GM21423 (cell line): ENCODE measurements around the gene CLEC4E.
"Not testable (repeated sequence)": the region's sequence is repeated elsewhere in the genome, so short reads cannot be mapped to it uniquely, and the experiment has no call there.

Experiments used
- ATAC-seq: cut with Tn5 transposase; IDR thresholded peaks from one replicate; pipeline ENCODE4 v1.9.1; 2021; ENCODE audit warnings: mild to moderate bottlenecking, moderate library complexity; ENCODE audit not compliant: unreplicated experiment

Gene CLEC4E, protein sequence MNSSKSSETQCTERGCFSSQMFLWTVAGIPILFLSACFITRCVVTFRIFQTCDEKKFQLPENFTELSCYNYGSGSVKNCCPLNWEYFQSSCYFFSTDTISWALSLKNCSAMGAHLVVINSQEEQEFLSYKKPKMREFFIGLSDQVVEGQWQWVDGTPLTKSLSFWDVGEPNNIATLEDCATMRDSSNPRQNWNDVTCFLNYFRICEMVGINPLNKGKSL

DNA sequence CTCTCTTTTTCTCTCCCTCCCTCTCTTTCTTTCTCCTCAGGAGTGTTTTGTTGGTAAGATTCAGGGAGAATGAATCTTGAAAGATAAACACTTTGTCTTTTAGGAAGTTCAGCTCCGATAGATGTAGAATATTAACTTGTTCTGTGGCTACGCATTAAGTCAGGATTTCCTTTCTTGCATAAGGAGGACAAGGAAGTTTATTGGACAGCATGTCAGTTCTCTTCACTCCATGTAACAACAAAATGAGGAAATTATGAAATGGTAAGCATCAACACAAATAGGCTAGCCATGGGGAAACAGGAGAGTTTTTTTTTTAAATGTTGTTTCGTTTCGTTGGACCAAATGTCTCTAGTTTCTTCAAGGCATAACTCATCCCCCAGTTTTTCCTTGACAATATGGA lies at the start of gene CLEC4E:
TSS of gene CLEC4E (minus strand) at position 75 of the 400 bp plus-strand sequence. CDS start 108 bp downstream, outside the sequence.
- ATAC-seq, result not testable (repeated sequence)

DNA sequence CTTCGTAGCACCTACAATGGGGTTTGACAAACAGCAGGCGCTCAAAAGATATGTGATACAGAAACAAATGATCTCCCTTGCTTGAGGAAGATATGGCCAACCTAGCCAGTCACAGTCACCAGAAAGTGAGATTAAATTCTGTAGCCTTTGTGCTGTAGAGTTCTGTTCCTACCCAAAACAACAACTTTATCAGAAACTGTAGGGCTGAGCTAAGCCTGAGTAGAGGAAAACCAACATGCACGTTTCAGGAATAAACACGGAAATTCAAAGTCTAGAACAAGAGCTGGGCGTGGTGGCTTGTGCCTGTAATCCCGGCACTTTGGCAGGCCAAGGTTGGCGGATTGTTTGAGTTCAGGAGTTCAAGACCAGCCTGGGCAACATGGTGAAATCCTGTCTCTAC lies 49.0 kb upstream of the CLEC4E start:
- no peak for ATAC-seq

DNA sequence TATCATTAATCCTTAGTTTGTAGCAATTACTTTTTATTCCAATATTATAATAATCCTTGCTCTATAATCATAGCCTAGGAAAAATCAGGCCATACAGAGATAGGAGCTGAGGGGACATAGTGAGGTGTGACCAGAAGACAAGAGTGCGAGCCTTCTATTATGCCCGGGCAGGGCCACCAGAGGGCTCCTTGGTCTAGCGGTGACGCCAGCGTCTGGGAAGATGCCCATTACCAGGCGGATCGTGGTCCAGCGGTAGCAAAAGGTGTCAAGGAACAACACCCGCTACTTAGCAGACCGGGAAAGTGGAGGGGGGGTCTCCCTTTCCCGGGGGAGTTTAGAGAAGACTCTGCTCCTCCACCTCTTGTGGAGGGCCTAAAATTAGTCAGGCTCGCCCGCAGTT lies 43.8 kb upstream of the CLEC4E start:
- ATAC-seq, result not testable (repeated sequence)

GRCh38 chr12:8584004-8584403 lies 43.3 kb upstream of the CLEC4E start:
- no peak for ATAC-seq

DNA sequence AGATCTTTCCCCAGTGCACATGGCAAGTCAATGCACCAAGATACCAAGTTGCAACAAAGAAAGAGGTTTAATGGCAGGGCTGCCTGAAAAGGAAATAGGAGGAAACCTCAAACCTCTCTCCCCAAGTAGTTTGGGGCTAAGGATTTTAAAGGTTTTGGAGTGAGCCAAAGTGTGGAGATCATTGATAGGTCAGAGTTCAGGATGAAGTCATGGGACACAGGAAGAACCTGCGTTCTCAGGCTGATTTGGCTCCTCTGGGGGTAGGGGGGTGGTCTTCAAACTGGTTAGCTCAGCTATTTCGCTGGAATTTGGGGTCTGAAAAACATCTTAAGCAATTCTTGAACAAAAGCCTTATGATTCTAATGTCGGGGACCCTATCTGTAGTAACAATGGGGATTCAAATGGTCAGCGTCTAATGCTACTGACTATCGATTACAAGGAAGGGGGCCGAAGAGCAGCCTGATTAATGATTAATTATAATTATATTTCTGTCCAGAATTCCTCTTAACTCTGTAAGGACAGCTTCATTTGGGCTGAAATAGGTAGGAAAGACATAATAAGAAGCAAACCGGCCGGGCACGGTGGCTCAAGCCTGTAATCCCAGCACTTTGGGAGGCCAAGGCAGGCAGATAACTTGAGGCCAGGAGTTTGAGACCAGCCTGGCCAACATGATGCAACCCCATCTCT lies 40.5 kb upstream of the CLEC4E start:
- no peak for ATAC-seq

GRCh38 chr12:8577879-8578278 lies 37.2 kb upstream of the CLEC4E start:
- no peak for ATAC-seq

DNA sequence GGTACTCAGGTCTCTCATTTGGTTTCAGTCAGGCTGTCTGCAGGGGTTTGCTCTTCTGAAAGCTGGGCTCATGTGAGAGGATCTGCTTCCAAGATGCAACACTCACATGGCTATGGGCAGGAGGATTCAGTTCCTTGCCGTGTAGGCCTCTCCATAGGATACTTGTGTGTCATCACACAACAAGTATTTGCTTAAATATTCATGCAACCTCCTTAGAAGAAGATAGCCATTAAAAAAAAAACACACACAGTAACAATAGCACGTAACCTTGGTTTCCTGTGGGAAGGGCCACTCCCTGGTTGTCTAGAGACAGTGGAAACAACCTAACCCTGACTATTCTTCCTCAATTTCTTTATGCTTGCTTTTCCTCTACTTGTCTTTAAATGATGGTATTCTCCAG lies 31.8 kb upstream of the CLEC4E start:
- no peak for ATAC-seq

DNA sequence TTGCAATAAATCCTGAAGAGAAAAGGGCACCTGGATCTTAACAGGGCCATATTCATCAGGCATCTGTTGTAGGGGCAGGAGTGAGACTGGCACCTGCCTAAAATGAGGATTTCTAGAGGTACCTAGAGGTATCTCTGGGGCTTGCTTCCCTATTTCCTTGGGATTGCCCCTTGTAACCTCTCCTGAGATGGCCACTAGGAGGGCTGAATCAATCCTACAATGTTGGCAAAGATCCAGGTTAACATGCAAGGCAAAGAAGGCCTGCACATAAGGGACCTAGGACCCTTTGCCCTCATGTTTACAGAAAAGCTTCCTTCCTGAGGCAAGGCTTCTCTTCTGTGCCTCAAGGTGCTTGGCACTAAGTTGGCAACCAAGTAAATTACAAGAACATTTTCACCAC lies 25.8 kb upstream of the CLEC4E start:
- ATAC-seq, result no peak

DNA sequence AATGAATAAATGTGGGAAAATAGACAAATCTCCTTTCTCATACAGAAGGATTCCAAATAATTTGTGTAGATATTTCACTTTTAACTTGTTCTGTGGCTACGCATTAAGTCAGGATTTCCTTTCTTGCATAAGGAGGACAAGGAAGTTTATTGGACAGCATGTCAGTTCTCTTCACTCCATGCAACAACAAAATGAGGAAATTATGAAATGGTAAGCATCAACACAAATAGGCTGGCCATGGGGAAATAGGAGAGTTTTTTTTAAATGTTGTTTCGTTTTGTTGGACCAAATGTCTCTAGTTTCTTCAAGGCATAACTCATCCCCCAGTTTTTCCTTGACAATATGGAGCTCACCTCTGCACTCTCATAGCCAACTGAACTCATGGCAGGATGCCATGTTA lies 25.3 kb upstream of the CLEC4E start:
- not testable (repeated sequence) for ATAC-seq

GRCh38 chr12:8564656-8565055 lies 24.0 kb upstream of the CLEC4E start:
- ATAC-seq, result no peak

- ATAC-seq, result no peak
Measured at GRCh38 chr12:8563356-8563755, 22.7 kb upstream of the CLEC4E start.

DNA sequence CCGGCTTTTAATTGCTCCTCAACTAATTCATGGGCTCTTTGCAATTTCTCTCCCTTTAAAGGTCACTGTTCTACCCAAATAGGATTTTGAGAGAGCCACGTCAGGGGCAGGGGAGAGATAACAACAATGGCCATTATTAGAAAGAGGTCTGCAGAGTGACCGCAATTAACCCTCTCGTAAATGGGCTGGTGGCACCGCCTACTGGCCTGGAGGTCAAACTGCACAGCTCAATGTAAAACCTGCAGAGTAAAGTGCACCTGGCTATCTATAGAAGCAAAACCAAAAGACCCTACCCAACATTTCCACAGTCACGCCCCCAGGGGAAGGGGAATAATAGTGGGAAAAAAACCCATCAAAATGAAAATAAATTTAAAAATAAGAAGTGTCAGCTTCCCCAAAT lies 21.6 kb upstream of the CLEC4E start:
- ATAC-seq, result no peak

DNA sequence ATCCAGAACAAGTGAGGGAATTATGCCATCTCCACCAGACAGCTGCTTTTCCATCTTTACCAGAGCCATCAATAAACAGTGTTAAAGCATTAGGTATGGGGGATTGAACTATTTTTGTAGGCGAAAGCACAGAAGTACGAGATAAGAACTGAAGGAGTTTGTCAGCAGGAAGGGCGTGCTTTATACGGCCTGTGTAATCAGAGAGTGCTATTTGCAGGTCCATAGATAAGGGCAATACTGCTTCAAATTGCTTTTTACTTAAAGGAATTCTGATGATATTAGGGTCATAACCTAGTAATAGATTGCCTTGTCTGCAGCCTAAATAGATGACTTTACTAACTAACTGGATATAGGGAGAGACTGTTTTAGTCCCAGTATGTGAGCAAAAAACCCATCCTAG lies 20.3 kb upstream of the CLEC4E start:
- ATAC-seq, result no peak

DNA sequence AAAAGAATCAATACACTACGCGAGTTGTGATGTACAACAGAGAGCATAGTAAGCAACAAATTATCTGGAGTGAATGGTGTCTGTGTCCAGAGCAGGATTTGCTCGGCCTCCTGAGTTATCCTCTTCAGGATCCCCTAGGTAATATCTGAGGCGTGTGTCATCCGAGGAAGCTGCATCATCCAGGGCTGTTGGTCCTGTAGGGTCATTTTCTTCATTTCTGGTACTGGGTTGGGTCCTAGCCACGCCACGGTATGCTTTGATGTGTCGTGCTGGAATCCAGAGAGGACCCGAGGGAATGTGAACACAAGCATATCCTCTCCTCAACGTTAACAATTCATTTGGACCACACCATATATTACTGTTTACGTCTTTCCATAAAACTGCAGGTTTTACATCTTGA lies 19.0 kb upstream of the CLEC4E start:
- no peak for ATAC-seq

GRCh38 chr12:8556531-8557097 lies 15.9 kb upstream of the CLEC4E start:
- ATAC-seq, result no peak

GRCh38 chr12:8554451-8555195 lies 13.9 kb upstream of the CLEC4E start:
- ATAC-seq, result no peak

- no peak for ATAC-seq
Measured at GRCh38 chr12:8553088-8553627, 12.5 kb upstream of the CLEC4E start.

GRCh38 chr12:8549381-8549780 lies 8.7 kb upstream of the CLEC4E start:
- ATAC-seq, result no peak

DNA sequence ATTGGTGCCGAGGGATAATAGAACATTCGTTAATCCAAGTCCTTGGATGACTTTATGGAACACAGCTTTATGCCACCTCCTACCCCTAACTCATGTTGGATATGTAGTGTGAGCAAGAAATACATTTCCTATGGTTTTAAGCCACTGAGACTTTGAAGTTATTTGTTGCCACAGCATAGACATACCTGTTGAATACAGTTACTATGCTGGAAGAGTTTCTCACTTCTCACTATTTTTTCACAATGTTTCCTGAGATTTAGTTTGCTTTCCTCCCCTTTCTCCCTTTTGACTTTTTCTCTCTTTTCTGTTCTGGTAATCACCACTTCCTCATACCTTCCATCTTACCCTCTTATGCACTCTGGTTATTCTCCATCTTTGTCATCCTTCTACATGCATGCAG lies 7.5 kb upstream of the CLEC4E start:
- no peak for ATAC-seq

- ATAC-seq, result no peak
Measured at GRCh38 chr12:8547645-8548044, 6.9 kb upstream of the CLEC4E start.

GRCh38 chr12:8546591-8546990 lies 5.9 kb upstream of the CLEC4E start:
- ATAC-seq, result no peak
